K562 (cell line): Measurements from ENCODE around the gene DHDH. TPM values are rescaled to one million over a fixed set of nuclear protein-coding genes. Genes with fewer than 3 reads are reported as not detected.

ENCODE experiments used
- BHLHE40 ChIP-seq: IDR thresholded peaks from 2 replicates; pipeline ENCODE4 v1.6.1; 2011; ENCODE audit warnings: low read length, improper control_type of control experiment
- C11orf30 ChIP-seq: fragments of 450-650 bp; IDR thresholded peaks from 2 replicates; pipeline ENCODE4 v1.6.1; 2016; ENCODE audit warnings: low read depth, mild to moderate bottlenecking
- CBX3 ChIP-seq, 2 experiments: IDR thresholded peaks; 1 replicate in 1 of 2; 2 replicates in 1 of 2; pipeline ENCODE4 v1.6.1; 2012; ENCODE audit warnings: inconsistent platforms in 2 of 2, low read length in 2 of 2, borderline replicate concordance in 1 of 2, control low read depth in 1 of 2
- EZH2 ChIP-seq: IDR thresholded peaks from 2 replicates; pipeline ENCODE4 v1.6.1; 2012; ENCODE audit warnings: low read depth, mild to moderate bottlenecking, inconsistent platforms, low read length, borderline replicate concordance
- GABPA ChIP-seq: fragments of 200-800 bp; sonication (Bioruptor generic); conservative IDR thresholded peaks from 2 replicates; pipeline ENCODE4 v1.6.1; 2016; ENCODE audit warnings: low read depth, missing genetic modification characterization, missing compliant biosample characterization
- HLTF ChIP-seq: fragments of 450-650 bp; IDR thresholded peaks from 2 replicates; pipeline ENCODE4 v1.6.1; 2016
- HNRNPLL ChIP-seq: fragments of 200-400 bp; formaldehyde crosslinking; IDR thresholded peaks from 2 replicates; pipeline ENCODE4 v1.6.1; 2017; ENCODE audit warnings: low read length, low read depth, mild to moderate bottlenecking; ENCODE audit not compliant: poor library complexity, severe bottlenecking
- KHSRP ChIP-seq: fragments of 450-650 bp; IDR thresholded peaks from 2 replicates; pipeline ENCODE4 v1.6.1; 2017
- MECOM ChIP-seq: fragments of 250-450 bp; sonication (Bioruptor Pico); IDR thresholded peaks from 2 replicates; pipeline ENCODE4 v1.8.0; 2022; ENCODE audit warnings: inconsistent platforms
- MEF2D ChIP-seq: conservative IDR thresholded peaks from 2 replicates; pipeline ENCODE4 v1.6.1; 2016; ENCODE audit warnings: low read depth, missing genetic modification characterization, missing compliant biosample characterization
- NFE2 ChIP-seq: IDR thresholded peaks from 2 replicates; pipeline ENCODE4 v1.6.1; 2014; ENCODE audit warnings: antibody characterized with exemption, low read depth
- POLR2A ChIP-seq: fragments of 450-650 bp; conservative IDR thresholded peaks from 2 replicates; pipeline ENCODE4 v1.6.1; 2016
- POLR2B ChIP-seq: fragments of 450-650 bp; IDR thresholded peaks from 2 replicates; pipeline ENCODE4 v1.6.1; 2018; ENCODE audit warnings: low read depth; ENCODE audit not compliant: partially characterized antibody
- PRPF4 ChIP-seq: fragments of 200-400 bp; formaldehyde crosslinking; IDR thresholded peaks from one replicate; pipeline ENCODE4 v1.6.1; 2017; ENCODE audit warnings: low read length, low read depth, mild to moderate bottlenecking; ENCODE audit not compliant: insufficient read depth, poor library complexity, severe bottlenecking
- SAP30 ChIP-seq: fragments of 200-600 bp; sonication (generic); IDR thresholded peaks from 2 replicates; pipeline ENCODE4 v1.6.1; 2012; ENCODE audit warnings: borderline replicate concordance, low read depth, mild to moderate bottlenecking, moderate library complexity, low read length, control low read depth, inconsistent platforms; ENCODE audit not compliant: insufficient read depth, poor library complexity, severe bottlenecking
- SMAD2 ChIP-seq: fragments of 150-350 bp; IDR thresholded peaks from 2 replicates; pipeline ENCODE4 v1.6.1; 2014; ENCODE audit warnings: low read depth, mild to moderate bottlenecking, low read length
- TRIM24 ChIP-seq, 2 experiments: fragments of 450-650 bp; IDR thresholded peaks; 2 replicates each; pipeline ENCODE4 v1.6.1; 2016
- U2AF1 ChIP-seq: fragments of 200-400 bp; formaldehyde crosslinking; optimal IDR thresholded peaks from 2 replicates; pipeline ENCODE3; 2017; ENCODE audit warnings: mild to moderate bottlenecking, low read depth, low read length, moderate library complexity
- ZC3H4 ChIP-seq: sonication (generic); formaldehyde crosslinking; IDR thresholded peaks from 2 replicates; pipeline ENCODE4 v1.9.0; 2021; ENCODE audit warnings: missing genetic modification reagents, borderline replicate concordance
- ZFPM2 ChIP-seq: fragments of 250-450 bp; sonication (Bioruptor Pico); IDR thresholded peaks from 2 replicates; pipeline ENCODE4 v1.5.1; 2022; ENCODE audit warnings: mild to moderate bottlenecking
- ZKSCAN8 ChIP-seq: fragments of 200-800 bp; sonication (Bioruptor generic); IDR thresholded peaks from 2 replicates; pipeline ENCODE4 v1.6.1; 2016; ENCODE audit warnings: missing genetic modification characterization, missing compliant biosample characterization
- ZNF212 ChIP-seq: fragments of 450-650 bp; formaldehyde crosslinking; IDR thresholded peaks from 2 replicates; pipeline ENCODE4 v1.4.0; 2020; ENCODE audit warnings: mild to moderate bottlenecking
- ZNF280A ChIP-seq: fragments of 450-650 bp; IDR thresholded peaks from 2 replicates; pipeline ENCODE4 v1.6.1; 2018; ENCODE audit warnings: mild to moderate bottlenecking, low read depth; ENCODE audit not compliant: partially characterized antibody
- ZNF384 ChIP-seq: IDR thresholded peaks from 2 replicates; pipeline ENCODE4 v1.6.1; 2012; ENCODE audit warnings: low read depth, low read length, improper control_type of control experiment
- ZNF445 ChIP-seq: fragments of 250-450 bp; sonication (Bioruptor Pico); IDR thresholded peaks from 2 replicates; pipeline ENCODE4 v1.4.0; 2020; ENCODE audit warnings: low read depth, mild to moderate bottlenecking, moderate library complexity
- ZNF584 ChIP-seq: fragments of 200-800 bp; sonication (Bioruptor generic); IDR thresholded peaks from 2 replicates; pipeline ENCODE4 v1.6.1; 2016; ENCODE audit warnings: low read depth, mild to moderate bottlenecking, missing genetic modification characterization, missing compliant biosample characterization
- polyA plus RNA-seq, 8 experiments: library from polyadenylated mRNA; depleted of rRNA in 4 of 8; stranded (reverse) in 5 of 8; unstranded in 3 of 8; fragments of >200 nt; fragmentation: Nextera tagmentation in 2 of 8; fragmentation: Illumina TruSeq in 1 of 8; extraction: Ambion mirVana in 2 of 8; extraction: Trizol in 1 of 8; gene quantifications; 2 replicates each; pipeline versions ENCODE4 v1.2.1 to v1.2.3, GENCODE V29; 2011 to 2014; ENCODE audit warnings: inconsistent platforms in 1 of 8, missing spikeins in 1 of 8
- total RNA-seq, 7 experiments: library from RNA; depleted of rRNA in 6 of 7; stranded (reverse); fragments of >200 nt in 6 of 7; fragmentation: Illumina TruSeq in 2 of 7; extraction: Trizol in 2 of 7; gene quantifications; 2 replicates each; pipeline versions ENCODE4 v1.2.1 to v1.2.3, GENCODE V29; 2011 to 2021; ENCODE audit warnings: low replicate concordance in 1 of 7
- TF ChIP-seq, protein P1 (sequence below): fragments of 250-450 bp; sonication (Bioruptor Pico); IDR thresholded peaks from 2 replicates; pipeline ENCODE4 v1.4.0; 2020
- TF ChIP-seq, protein P2 (sequence below), 2 experiments: fragments of 250-450 bp in 1 of 2; fragments of 450-650 bp in 1 of 2; sonication (Bioruptor Pico) in 1 of 2; IDR thresholded peaks; 2 replicates each; pipeline versions ENCODE4 v1.6.1 to v1.8.0; 2016 to 2021; ENCODE audit warnings: mild to moderate bottlenecking in 2 of 2, moderate library complexity in 2 of 2, missing compliant biosample characterization in 1 of 2, missing genetic modification characterization in 1 of 2

The DHDH gene
- total and polyA plus RNA-seq, 9 of the 15 experiments (the other 6 are each of a cell fraction or from before 2014, with no cell fraction given), result 0.37 to 1.9 (median 0.87) TPM

DNA sequence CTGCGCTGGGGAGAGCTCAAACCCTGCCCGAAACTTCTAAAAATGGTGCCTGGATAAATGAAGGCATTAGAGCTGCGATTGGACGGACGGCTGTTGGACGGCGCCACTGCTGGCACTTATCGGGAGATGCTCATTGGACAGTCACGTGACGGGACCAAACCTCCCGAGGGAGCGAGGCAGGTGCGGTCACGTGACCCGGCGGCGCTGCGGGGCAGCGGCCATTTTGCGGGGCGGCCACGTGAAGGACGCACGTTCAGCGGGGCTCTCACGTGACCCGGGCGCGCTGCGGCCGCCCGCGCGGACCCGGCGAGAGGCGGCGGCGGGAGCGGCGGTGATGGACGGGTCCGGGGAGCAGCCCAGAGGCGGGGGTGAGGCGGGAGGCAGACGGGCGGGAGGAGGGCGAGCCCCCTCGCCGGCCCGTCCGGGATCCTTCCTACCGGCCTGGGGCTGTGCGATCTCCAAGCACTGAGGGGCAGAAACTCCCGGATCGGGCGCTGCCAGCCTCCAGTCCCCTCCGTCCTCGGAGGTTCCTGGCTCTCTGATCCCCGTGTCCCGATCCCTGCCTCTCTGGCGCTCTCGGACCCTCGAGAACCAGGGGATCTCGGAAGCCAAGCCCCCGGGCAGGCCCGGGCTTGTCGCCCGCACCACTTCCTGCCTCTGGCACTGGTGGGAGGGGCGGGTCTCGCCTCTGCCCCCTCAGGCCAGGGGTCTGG lies 21.3 kb downstream of the DHDH start, which contains the start of gene BAX (continued):
- TF ChIP-seq SAP30, result peak; percentile 72
- TF ChIP-seq BHLHE40, result peak; percentile 100
- TF ChIP-seq, protein P1, sequence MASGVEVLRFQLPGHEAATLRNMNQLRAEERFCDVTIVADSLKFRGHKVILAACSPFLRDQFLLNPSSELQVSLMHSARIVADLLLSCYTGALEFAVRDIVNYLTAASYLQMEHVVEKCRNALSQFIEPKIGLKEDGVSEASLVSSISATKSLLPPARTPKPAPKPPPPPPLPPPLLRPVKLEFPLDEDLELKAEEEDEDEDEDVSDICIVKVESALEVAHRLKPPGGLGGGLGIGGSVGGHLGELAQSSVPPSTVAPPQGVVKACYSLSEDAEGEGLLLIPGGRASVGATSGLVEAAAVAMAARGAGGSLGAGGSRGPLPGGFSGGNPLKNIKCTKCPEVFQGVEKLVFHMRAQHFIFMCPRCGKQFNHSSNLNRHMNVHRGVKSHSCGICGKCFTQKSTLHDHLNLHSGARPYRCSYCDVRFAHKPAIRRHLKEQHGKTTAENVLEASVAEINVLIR (CRISPR knock-in tag), result peak; percentile 54; the same call in 1 of the 2 replicates
- peak in 1 of 2 experiments; percentile 60; a peak in 2 of 4 replicates for TF ChIP-seq TRIM24 (IDR thresholded peaks at IDR 0.05)
- no peak for TF ChIP-seq ZKSCAN8 (CRISPR knock-in tag)
- no peak for TF ChIP-seq PRPF4
- TF ChIP-seq NFE2, result no peak
- TF ChIP-seq EZH2, result no peak
- no peak for TF ChIP-seq ZNF212
- TF ChIP-seq ZNF384, result no peak
- peak; percentile 24; the same call in 1 of the 2 replicates for TF ChIP-seq GABPA (tag)
- TF ChIP-seq HNRNPLL, result no peak
- no peak for TF ChIP-seq HLTF
- TF ChIP-seq ZFPM2, result no peak
- TF ChIP-seq C11orf30, result peak; percentile 78
- TF ChIP-seq ZNF584 (CRISPR knock-in tag), result no peak; the same call in 1 of the 2 replicates
- no peak for TF ChIP-seq SMAD2
- peak; percentile 68 for TF ChIP-seq POLR2A
- TF ChIP-seq ZC3H4 (CRISPR knock-in tag), result no peak
- no peak for TF ChIP-seq U2AF1
- TF ChIP-seq KHSRP, result no peak
- TF ChIP-seq, protein P2, sequence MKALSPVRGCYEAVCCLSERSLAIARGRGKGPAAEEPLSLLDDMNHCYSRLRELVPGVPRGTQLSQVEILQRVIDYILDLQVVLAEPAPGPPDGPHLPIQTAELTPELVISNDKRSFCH (CRISPR knock-in tag; IDR thresholded peaks at IDR 0.05), result no peak
- TF ChIP-seq, protein P2 (tag; IDR thresholded peaks at IDR 0.05), result peak; percentile 89
- TF ChIP-seq POLR2B, result no peak
- no peak for TF ChIP-seq ZNF280A
- TF ChIP-seq MEF2D (tag), result no peak; the same call in 1 of the 2 replicates
- peak; percentile 81 for TF ChIP-seq MECOM
- no peak for TF ChIP-seq CBX3 (IDR thresholded peaks at IDR 0.05; ENCODE audit: borderline replicate concordance in 1 of 2, low read length in 2 of 2)
- no peak for TF ChIP-seq ZNF445 (CRISPR knock-in tag)
